Left forelimb (tissue), 1 donor: ENCODE measurements around the gene IRF1.
"Not testable (repeated sequence)": the region's sequence is repeated elsewhere in the genome, so short reads cannot be mapped to it uniquely, and the experiment has no call there.

Experiments used
- DNase-seq: peaks from one replicate; pipeline ENCODE4 v3.0.0-alpha.2; 2018; ENCODE audit warnings: low spot score

Gene IRF1

GRCh38 chr5:132439521-132440089, 51.0 kb downstream of the IRF1 start:
- DNase-seq = peak; percentile 83

GRCh38 chr5:132438917-132439316, 51.7 kb downstream of the IRF1 start:
- DNase-seq = no peak

GRCh38 chr5:132438267-132438645, 52.3 kb downstream of the IRF1 start:
- DNase-seq = not testable (repeated sequence)

GRCh38 chr5:132437604-132438266, 52.8 kb downstream of the IRF1 start:
- DNase-seq = peak; percentile 81

- no peak for DNase-seq
These were observed 53.6 kb downstream of the IRF1 start for GRCh38 chr5:132436936-132437335.

- no peak for DNase-seq
These were observed 54.7 kb downstream of the IRF1 start for GRCh38 chr5:132435886-132436285.

GRCh38 chr5:132435447-132435846, 55.1 kb downstream of the IRF1 start:
- no peak for DNase-seq

GRCh38 chr5:132434416-132435286, 55.9 kb downstream of the IRF1 start:
- DNase-seq = no peak

GRCh38 chr5:132433141-132433540, 57.4 kb downstream of the IRF1 start:
- DNase-seq = no peak

GRCh38 chr5:132431632-132432031, 58.9 kb downstream of the IRF1 start:
- no peak for DNase-seq
